ENCODE data around the gene EPC1.

The EPC1 gene

GRCh38 chr10:32333849-32334248 lies 13.1 kb downstream of the EPC1 start:
- no peak for DNase-seq

DNA sequence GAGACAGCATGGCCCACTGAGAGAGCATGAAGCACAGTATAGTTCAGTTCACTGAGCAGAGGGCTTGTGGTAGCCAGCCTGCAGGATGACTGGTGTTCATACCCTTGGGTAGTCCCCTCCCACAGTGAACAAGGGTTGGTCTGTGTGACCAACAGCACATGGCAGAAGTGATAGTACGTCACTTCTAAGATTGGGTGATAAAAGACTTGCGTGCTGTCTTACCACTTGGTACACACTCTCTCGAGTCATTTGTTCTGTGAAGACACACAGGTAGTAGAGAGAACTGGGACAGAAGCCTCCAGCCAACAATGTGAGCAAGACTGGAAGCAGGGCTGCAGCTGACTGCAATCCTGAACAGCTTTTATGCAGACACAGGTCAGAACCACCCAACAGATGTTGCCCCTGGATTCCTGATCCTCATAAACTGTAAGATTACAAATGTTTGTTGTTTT lies 14.6 kb downstream of the EPC1 start:
- no peak for DNase-seq

DNA sequence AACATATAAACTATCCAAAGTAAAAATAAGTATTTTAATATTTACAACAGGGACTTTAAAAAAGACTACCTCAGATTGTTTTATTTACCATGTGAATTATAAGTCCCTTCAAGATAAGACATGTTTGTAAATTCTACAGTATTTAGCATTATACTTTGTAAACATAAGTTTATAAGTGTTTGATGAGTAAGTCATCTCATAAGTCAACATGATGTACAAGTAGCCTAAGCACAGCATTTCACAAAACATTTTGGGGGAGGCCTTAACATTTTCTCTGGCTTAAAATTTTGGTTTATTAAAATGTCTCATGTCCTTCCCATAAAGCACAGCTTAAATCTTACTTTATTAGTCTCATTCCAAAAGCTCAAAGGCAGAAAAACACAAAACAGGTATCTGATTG lies 15.4 kb downstream of the EPC1 start:
- DNase-seq = no peak

GRCh38 chr10:32330214-32330613 lies 16.7 kb downstream of the EPC1 start:
- no peak for DNase-seq

- no peak for DNase-seq
Measured at GRCh38 chr10:32329061-32329460, 17.9 kb downstream of the EPC1 start.

- no peak for DNase-seq
Measured at GRCh38 chr10:32328499-32328898, 18.5 kb downstream of the EPC1 start.

DNA sequence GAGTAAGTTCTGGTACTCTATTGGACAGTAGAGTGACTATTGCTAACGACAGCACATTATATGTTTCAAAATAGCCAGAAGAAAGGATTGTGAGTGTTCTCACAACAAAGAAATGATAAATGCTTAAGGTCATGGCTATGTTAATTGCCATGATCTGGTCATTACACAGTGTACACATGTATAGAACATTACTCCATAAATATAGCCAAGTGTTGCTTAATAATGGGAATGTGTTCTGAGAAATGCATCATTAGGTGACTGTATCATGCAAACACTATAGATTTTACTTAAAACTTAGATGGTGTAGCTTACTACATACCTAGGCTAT lies 19.6 kb downstream of the EPC1 start:
- no peak for DNase-seq

GRCh38 chr10:32326680-32327363 lies 20.1 kb downstream of the EPC1 start:
- no peak for DNase-seq

DNA sequence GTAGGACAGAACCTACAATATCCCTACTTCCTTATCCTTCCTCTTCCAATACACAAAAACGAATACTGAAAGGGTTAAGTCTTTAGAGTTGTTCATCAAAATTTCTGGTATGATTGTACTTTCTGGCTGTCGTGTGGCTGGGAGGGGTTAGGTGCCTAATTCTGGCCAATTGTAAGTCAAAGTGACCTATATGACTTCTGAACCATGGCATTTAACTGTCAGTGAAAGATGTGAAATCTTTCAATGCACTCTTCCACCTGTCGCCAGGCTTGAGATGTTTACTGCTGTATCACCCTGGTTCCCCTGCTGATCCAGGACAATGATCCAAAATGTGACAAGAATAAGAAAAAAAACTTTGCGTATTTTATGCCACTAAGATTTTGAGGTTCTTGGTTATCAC lies 20.8 kb downstream of the EPC1 start:
- no peak for DNase-seq

DNA sequence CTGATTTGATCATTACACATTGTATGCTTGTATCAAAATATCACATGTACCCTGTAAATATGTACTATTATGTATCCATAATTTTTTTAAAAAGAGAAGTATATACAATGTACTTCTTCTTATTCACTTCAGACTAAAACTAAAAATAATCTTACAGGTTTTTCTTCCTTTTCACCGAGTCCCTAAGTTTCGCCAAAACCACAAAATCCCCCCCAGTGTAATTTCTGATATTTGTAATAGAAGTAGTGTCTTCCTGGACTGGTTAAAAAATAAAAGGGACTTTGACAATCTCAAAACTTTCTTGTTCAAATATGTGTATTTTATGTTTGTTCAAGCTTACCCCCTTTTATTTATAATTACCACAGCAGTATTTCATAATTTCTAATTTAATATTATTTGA lies 23.9 kb downstream of the EPC1 start:
- DNase-seq = no peak

GRCh38 chr10:32321016-32321631 lies 25.8 kb downstream of the EPC1 start:
- no peak for DNase-seq

- no peak for DNase-seq
Measured at GRCh38 chr10:32318476-32318896, 28.5 kb downstream of the EPC1 start.

GRCh38 chr10:32317795-32318357 lies 29.1 kb downstream of the EPC1 start:
- DNase-seq = no peak

- DNase-seq = no peak
Measured at GRCh38 chr10:32315424-32315823, 31.5 kb downstream of the EPC1 start.

- DNase-seq = no peak
Measured at GRCh38 chr10:32314588-32314987, 32.4 kb downstream of the EPC1 start.

DNA sequence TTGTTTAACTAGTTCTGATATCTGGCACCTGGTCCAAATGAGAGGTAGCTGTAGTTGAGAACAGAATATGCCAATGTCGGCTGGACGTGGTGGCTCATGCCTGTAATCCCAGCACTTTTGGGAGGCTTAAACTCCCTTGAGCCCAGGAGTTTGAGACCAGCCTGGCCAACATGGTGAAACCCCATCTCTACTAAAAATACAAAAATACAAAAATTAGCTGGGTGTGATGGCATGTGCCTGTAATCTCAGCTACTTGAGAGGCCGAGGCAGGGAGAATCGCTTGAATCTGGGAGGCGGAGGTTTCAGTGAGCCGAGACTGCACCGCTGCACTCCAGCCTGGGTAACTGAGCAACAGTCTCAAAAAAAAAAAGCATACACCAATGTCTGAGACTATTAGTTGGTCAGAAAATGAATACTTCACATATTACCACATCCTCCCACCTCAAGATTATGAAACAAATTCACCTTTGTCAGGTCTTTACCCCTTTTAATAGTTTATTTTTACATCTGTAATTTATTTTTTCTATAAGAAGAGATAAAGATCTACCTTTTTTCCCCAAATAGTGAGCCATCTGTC lies 38.8 kb downstream of the EPC1 start:
- DNase-seq = no peak

- DNase-seq = no peak
Measured at GRCh38 chr10:32307609-32308008, 39.3 kb downstream of the EPC1 start.

- DNase-seq = no peak
Measured at GRCh38 chr10:32299354-32299980, 47.5 kb downstream of the EPC1 start.

DNA sequence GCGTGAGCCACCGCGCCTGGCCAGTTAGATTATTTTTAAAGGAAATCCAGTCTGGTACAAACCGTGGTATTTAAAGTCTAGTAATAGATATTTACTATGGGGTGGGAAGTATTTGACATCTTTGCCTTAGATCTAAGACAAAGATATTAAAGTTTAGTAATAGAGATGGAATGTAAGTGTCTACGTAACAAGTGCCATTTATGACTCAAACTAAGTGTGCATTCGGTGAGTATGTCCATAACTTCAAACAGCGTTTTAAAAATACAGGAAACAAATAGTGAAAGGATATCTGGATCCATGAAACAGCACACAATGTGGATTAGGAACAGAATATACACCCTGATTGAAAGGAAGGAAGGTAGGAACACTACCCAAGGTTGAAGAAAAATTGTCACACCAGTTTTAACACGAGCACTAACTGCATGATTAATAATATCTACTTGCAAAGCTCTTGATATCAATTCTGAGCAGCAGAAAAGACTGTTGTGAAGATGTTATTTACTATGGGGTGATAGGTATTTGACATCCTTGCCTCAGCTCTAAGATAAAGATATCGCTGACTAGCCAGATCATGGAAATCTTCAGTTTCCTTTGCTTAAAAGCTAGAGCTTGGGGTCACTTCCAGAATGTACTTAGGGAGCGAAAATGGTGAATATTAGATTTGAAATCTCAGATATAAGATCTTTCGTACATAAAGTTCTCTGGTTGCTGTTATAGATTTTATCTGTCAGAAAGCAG lies 48.7 kb downstream of the EPC1 start:
- no peak for DNase-seq

GRCh38 chr10:32295027-32295426 lies 51.9 kb downstream of the EPC1 start:
- no peak for DNase-seq

DNA sequence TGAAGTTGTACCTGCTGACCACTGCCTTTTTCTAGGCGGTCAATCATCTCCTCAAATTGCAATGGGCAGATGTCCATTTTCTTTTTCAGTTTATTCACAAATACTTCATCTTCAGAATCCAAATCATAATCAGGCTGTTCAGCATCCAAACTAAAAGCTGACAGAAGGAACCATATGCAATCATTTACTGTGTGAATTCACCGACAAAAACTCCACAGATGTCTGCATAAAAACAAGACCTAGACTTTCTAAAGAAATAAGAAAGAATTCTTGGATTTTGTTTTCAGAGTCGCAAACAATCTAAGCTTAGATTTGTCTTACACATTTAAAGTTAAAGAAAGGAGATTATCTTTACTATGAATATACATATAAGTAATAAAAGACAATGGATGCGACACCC lies 53.4 kb downstream of the EPC1 start:
- DNase-seq = no peak

GRCh38 chr10:32279795-32280194 lies 67.2 kb downstream of the EPC1 start:
- no peak for DNase-seq

DNA sequence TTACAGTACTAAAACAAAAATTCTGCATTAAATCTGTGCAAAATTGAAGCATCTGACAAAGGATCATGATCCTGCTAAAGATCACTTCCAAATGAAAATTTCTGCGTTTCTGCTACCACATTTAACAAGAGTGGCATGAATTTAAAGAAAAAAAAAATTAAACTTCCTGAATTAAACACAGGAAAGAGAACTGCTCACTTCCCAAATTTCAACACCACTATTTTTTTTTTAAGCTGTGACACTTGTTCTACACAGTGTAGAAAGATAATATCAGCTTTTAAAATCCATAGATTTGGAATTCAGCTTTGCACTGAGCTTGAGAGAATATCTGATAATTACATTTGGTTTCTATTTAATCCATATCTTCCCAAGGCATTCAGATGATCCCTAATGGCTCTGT lies 73.6 kb downstream of the EPC1 start:
- DNase-seq = no peak

Measured in RPMI8226 (cell line).